ENCODE results near the gene H6PD. TPM values are rescaled to one million over a fixed set of nuclear protein-coding genes. Genes with fewer than 3 reads are reported as not detected.

H6PD gene
- total and polyA plus RNA-seq, 2 donors from 2014 or later: 5.7 to 64.3 TPM

- intact Hi-C loops (cut with DNase I): loop anchor here (10.0 kb wide), 1 partner anchor 205 kb away; no protein-coding TSS in a partner anchor
- Histone ChIP-seq H3K4me3 (ENCODE audit: low read length in 3 of 3) (no peak overlapping the region), H3K27me3 (ENCODE audit: control insufficient read depth, insufficient read depth, low read length) (no peaks in the 10 kb centered on the region), H3K36me3 (ENCODE audit: control insufficient read depth in 2 of 3, insufficient read depth in 3 of 3, low read length in 3 of 3) (peaks cover 2 to 19% (median 6%) of the 10 kb centered on the region in 3 donors), H3K9ac (ENCODE audit: low read length in 3 of 3) (no peak overlapping the region), H3K27ac (ENCODE audit: low read depth in 2 of 2, low read length in 2 of 2) (no peak overlapping the region), H3K4me1 (ENCODE audit: control insufficient read depth in 2 of 3, insufficient read depth in 2 of 3, low read depth in 1 of 3, low read length in 3 of 3) (no peaks in the 10 kb centered on the region), H3K9me3 (ENCODE audit: control insufficient read depth in 2 of 3, insufficient read depth in 1 of 3, low read length in 3 of 3) (peaks cover 0 to 6% (median 0%) of the 10 kb centered on the region in 3 donors)
- no peak for TF ChIP-seq CTCF (IDR thresholded peaks at IDR 0.05; ENCODE audit: borderline replicate concordance, extremely low read depth, insufficient read depth)
- no peak for FAIRE-seq
- DNase-seq: no peak
Measured at GRCh38 chr1:9260059-9260766, 25.6 kb downstream of the H6PD start.

- no peak overlapping the region for H3K4me3 ChIP-seq (ENCODE audit: low read length in 3 of 3)
- FAIRE-seq (no peak), DNase-seq (no peak)
- TF ChIP-seq CTCF (IDR thresholded peaks at IDR 0.05; ENCODE audit: borderline replicate concordance, extremely low read depth, insufficient read depth): no peak
- H3K27me3 ChIP-seq (ENCODE audit: control insufficient read depth, insufficient read depth, low read length): no peaks in the 10 kb centered on the region
- H3K4me1 ChIP-seq (ENCODE audit: control insufficient read depth in 2 of 3, insufficient read depth in 2 of 3, low read depth in 1 of 3, low read length in 3 of 3): no peaks in the 10 kb centered on the region
- H3K9me3 ChIP-seq (ENCODE audit: control insufficient read depth in 2 of 3, insufficient read depth in 1 of 3, low read length in 3 of 3): peaks cover 0 to 6% (median 0%) of the 10 kb centered on the region in 3 donors
- H3K27ac ChIP-seq (ENCODE audit: low read depth in 2 of 2, low read length in 2 of 2): no peak overlapping the region
- intact Hi-C loops (cut with DNase I): loop anchor here (10.0 kb wide), 1 partner anchor 203 kb away; no protein-coding TSS in a partner anchor
- H3K36me3 ChIP-seq (ENCODE audit: control insufficient read depth in 2 of 3, insufficient read depth in 3 of 3, low read length in 3 of 3): peaks cover 2 to 21% (median 6%) of the 10 kb centered on the region in 3 donors
- no peak overlapping the region for H3K9ac ChIP-seq (ENCODE audit: low read length in 3 of 3)
Measured at GRCh38 chr1:9261496-9261895, 26.9 kb downstream of the H6PD start.

GRCh38 chr1:9262096-9262986 is 27.8 kb downstream of the H6PD start:
- Histone ChIP-seq H3K9ac (ENCODE audit: low read length in 3 of 3) (no peak overlapping the region), H3K36me3 (ENCODE audit: control insufficient read depth in 2 of 3, insufficient read depth in 3 of 3, low read length in 3 of 3) (peaks cover 2 to 21% (median 6%) of the 10 kb centered on the region in 3 donors), H3K27ac (ENCODE audit: low read depth in 2 of 2, low read length in 2 of 2) (no peak overlapping the region), H3K9me3 (ENCODE audit: control insufficient read depth in 2 of 3, insufficient read depth in 1 of 3, low read length in 3 of 3) (peaks cover 0 to 6% (median 0%) of the 10 kb centered on the region in 3 donors), H3K4me3 (ENCODE audit: low read length in 3 of 3) (no peak overlapping the region), H3K4me1 (ENCODE audit: control insufficient read depth in 2 of 3, insufficient read depth in 2 of 3, low read depth in 1 of 3, low read length in 3 of 3) (no peaks in the 10 kb centered on the region), H3K27me3 (ENCODE audit: control insufficient read depth, insufficient read depth, low read length) (no peaks in the 10 kb centered on the region)
- TF ChIP-seq CTCF (IDR thresholded peaks at IDR 0.05; ENCODE audit: borderline replicate concordance, extremely low read depth, insufficient read depth): no peak
- intact Hi-C loops (cut with DNase I): loop anchor here (10.0 kb wide), 1 partner anchor 202 kb away; no protein-coding TSS in a partner anchor
- FAIRE-seq: no peak
- no peak for DNase-seq
